PC-3 (cell line): Measurements from ENCODE around the gene FAM120B.

Experiments used
- EZH2 ChIP-seq: fragments of 300-600 bp; sonication (generic); IDR thresholded peaks from one replicate; pipeline ENCODE4 v1.6.1; 2017; ENCODE audit warnings: antibody characterized with exemption, mild to moderate bottlenecking, low read length; ENCODE audit not compliant: unreplicated experiment
- EZH2phosphoT487 ChIP-seq: fragments of 300-600 bp; sonication (generic); IDR thresholded peaks from 2 replicates; pipeline ENCODE4 v1.6.1; 2018; ENCODE audit warnings: mild to moderate bottlenecking, antibody characterized with exemption, low read length, borderline replicate concordance
- TF ChIP-seq, protein P1 (sequence below): fragments of 300-600 bp; sonication (generic); conservative IDR thresholded peaks from 2 replicates; pipeline ENCODE4 v1.5.1; 2017; ENCODE audit warnings: antibody characterized with exemption, low read depth, mild to moderate bottlenecking, low read length

DNA sequence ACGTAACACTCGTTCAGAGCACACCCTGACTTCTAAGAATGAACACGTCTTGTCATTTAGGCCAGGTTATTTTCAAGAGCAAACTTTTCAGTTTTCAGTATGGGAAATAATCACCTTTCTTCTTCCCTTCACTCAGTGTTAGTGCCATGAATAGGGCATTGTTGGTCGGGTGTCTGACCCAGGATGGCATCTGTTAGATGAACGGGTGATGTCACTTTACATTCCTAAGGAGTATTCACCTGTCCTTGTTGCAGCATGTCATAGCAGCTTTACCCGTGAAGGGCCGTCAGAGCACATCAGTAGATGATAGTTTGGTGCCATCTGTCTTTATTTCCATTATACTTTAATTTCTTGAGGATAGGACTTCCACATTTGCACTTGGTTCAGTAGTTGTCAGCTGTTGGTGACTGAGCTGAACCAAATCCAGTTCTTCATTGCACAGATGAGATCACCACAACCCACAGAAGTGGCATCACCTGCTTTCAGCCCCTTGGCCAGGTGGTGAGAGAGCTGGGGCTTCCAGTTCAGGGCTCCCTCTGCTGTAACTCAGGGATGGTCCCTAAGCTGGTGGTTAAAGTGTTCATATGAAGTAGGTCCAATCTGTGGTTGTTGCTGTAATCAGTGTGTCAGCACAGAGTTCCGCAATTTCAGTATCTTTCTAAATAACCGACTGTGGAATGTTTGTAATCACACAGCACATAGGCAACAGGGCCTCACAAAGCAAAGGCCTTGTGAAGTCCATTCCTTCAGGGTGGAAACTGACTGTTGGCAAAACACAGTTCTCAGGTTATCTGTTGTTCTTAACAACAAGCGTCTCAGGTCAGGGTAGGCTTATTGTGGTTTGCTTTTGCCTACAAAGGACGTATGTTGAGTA is 68.2 kb downstream of the FAM120B start:
- TF ChIP-seq, protein P1, sequence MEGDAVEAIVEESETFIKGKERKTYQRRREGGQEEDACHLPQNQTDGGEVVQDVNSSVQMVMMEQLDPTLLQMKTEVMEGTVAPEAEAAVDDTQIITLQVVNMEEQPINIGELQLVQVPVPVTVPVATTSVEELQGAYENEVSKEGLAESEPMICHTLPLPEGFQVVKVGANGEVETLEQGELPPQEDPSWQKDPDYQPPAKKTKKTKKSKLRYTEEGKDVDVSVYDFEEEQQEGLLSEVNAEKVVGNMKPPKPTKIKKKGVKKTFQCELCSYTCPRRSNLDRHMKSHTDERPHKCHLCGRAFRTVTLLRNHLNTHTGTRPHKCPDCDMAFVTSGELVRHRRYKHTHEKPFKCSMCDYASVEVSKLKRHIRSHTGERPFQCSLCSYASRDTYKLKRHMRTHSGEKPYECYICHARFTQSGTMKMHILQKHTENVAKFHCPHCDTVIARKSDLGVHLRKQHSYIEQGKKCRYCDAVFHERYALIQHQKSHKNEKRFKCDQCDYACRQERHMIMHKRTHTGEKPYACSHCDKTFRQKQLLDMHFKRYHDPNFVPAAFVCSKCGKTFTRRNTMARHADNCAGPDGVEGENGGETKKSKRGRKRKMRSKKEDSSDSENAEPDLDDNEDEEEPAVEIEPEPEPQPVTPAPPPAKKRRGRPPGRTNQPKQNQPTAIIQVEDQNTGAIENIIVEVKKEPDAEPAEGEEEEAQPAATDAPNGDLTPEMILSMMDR: no peak
- TF ChIP-seq EZH2: no peak
- no peak for TF ChIP-seq EZH2phosphoT487
